Measurements from ENCODE around the gene TFAP2A.
A peak's percentile ranks its signal among the peaks of the same experiment; 100 is the strongest.

TFAP2A gene

GRCh38 chr6:10441655-10442009, 26.8 kb upstream of the TFAP2A start:
- DNase-seq (ENCODE audit: low read depth), result no peak
- TF ChIP-seq CTCF (IDR thresholded peaks at IDR 0.05; ENCODE audit: low read depth, low read length, missing control alignments), result no peak
- no peak overlapping the region for H3K4me3 ChIP-seq (ENCODE audit: low read depth, low read length)
- in situ Hi-C loops (cut with HindIII; ENCODE audit: low sequenced_read_pairs), result no loop called here

- TF ChIP-seq CTCF (IDR thresholded peaks at IDR 0.05; ENCODE audit: low read depth, low read length, missing control alignments), result no peak
- in situ Hi-C loops (cut with HindIII; ENCODE audit: low sequenced_read_pairs), result no loop called here
- peak; percentile 47 for DNase-seq (ENCODE audit: low read depth)
- H3K4me3 ChIP-seq (ENCODE audit: low read depth, low read length), result no peak overlapping the region
Observed at GRCh38 chr6:10441004-10441654, 26.3 kb upstream of the TFAP2A start.

- in situ Hi-C loops (cut with HindIII; ENCODE audit: low sequenced_read_pairs), result no loop called here
- no peak overlapping the region for H3K4me3 ChIP-seq (ENCODE audit: low read depth, low read length)
- no peak for DNase-seq (ENCODE audit: low read depth)
- TF ChIP-seq CTCF (IDR thresholded peaks at IDR 0.05; ENCODE audit: low read depth, low read length, missing control alignments), result no peak
Observed at GRCh38 chr6:10437891-10438290, 23.0 kb upstream of the TFAP2A start.

GRCh38 chr6:10434235-10434634, 19.4 kb upstream of the TFAP2A start:
- no peak for TF ChIP-seq CTCF (IDR thresholded peaks at IDR 0.05; ENCODE audit: low read depth, low read length, missing control alignments)
- no peak for DNase-seq (ENCODE audit: low read depth)
- in situ Hi-C loops (cut with HindIII; ENCODE audit: low sequenced_read_pairs), result no loop called here
- H3K4me3 ChIP-seq (ENCODE audit: low read depth, low read length), result no peak overlapping the region

- in situ Hi-C loops (cut with HindIII; ENCODE audit: low sequenced_read_pairs), result no loop called here
- no peak for TF ChIP-seq CTCF (IDR thresholded peaks at IDR 0.05; ENCODE audit: low read depth, low read length, missing control alignments)
- DNase-seq (ENCODE audit: low read depth), result no peak
- H3K4me3 ChIP-seq (ENCODE audit: low read depth, low read length), result no peak overlapping the region
Observed at GRCh38 chr6:10433322-10433721, 18.4 kb upstream of the TFAP2A start.

- in situ Hi-C loops (cut with HindIII; ENCODE audit: low sequenced_read_pairs), result no loop called here
- TF ChIP-seq CTCF (IDR thresholded peaks at IDR 0.05; ENCODE audit: low read depth, low read length, missing control alignments), result no peak
- no peak overlapping the region for H3K4me3 ChIP-seq (ENCODE audit: low read depth, low read length)
- no peak for DNase-seq (ENCODE audit: low read depth)
Observed at GRCh38 chr6:10431423-10432164, 16.7 kb upstream of the TFAP2A start.

Data from astrocyte of the cerebellum (primary cell).